GM19372 (cell line): ENCODE data around the gene SLC24A4.

Experiments used
- ATAC-seq: cut with Tn5 transposase; IDR thresholded peaks from one replicate; pipeline ENCODE4 v1.9.1; 2021; ENCODE audit warnings: mild to moderate bottlenecking, low read depth, moderate library complexity; ENCODE audit not compliant: unreplicated experiment

Gene SLC24A4

GRCh38 chr14:92470215-92470614, 147.2 kb downstream of the SLC24A4 start:
- no peak for ATAC-seq

- no peak for ATAC-seq
Observed at GRCh38 chr14:92470811-92471210, 147.8 kb downstream of the SLC24A4 start.

GRCh38 chr14:92471919-92472318, 149.0 kb downstream of the SLC24A4 start:
- ATAC-seq, result no peak

- ATAC-seq, result no peak
Observed at GRCh38 chr14:92472860-92473259, 149.9 kb downstream of the SLC24A4 start.

GRCh38 chr14:92473261-92473968, 150.4 kb downstream of the SLC24A4 start:
- no peak for ATAC-seq

- ATAC-seq, result no peak
Observed at GRCh38 chr14:92473969-92474535, 151.1 kb downstream of the SLC24A4 start.

- ATAC-seq, result no peak
Observed at GRCh38 chr14:92475037-92475436, 152.1 kb downstream of the SLC24A4 start.

GRCh38 chr14:92475451-92476187, 152.7 kb downstream of the SLC24A4 start:
- no peak for ATAC-seq

- ATAC-seq, result no peak
Observed at GRCh38 chr14:92480856-92481255, 157.9 kb downstream of the SLC24A4 start.

GRCh38 chr14:92481386-92481785, 158.4 kb downstream of the SLC24A4 start:
- ATAC-seq, result no peak

- ATAC-seq, result no peak
Observed at GRCh38 chr14:92481811-92482555, 159.0 kb downstream of the SLC24A4 start.

- no peak for ATAC-seq
Observed at GRCh38 chr14:92482621-92483319, 159.8 kb downstream of the SLC24A4 start.

- no peak for ATAC-seq
Observed at GRCh38 chr14:92484132-92484823, 161.3 kb downstream of the SLC24A4 start.

GRCh38 chr14:92486881-92487280, 163.9 kb downstream of the SLC24A4 start:
- no peak for ATAC-seq

GRCh38 chr14:92487513-92488133, 164.7 kb downstream of the SLC24A4 start:
- no peak for ATAC-seq

- no peak for ATAC-seq
Observed at GRCh38 chr14:92489394-92490238, 166.7 kb downstream of the SLC24A4 start.

- ATAC-seq, result no peak
Observed at GRCh38 chr14:92490239-92490959, 167.4 kb downstream of the SLC24A4 start.

- ATAC-seq, result no peak
Observed at GRCh38 chr14:92491782-92492181, 168.8 kb downstream of the SLC24A4 start.
